CD4-positive, CD25-positive, alpha-beta regulatory T cell (primary cell): Measurements from ENCODE around the gene BPIFB4. TPM values are rescaled to one million over a fixed set of nuclear protein-coding genes. Genes with fewer than 3 reads are reported as not detected.

Experiments used
- ATAC-seq, 2 donors: fragments of 150-1000 bp; cut with Tn5 transposase; one replicate each; pipeline ENCODE4 v1.10.0; 2021; ENCODE audit warnings: low read depth in 2 of 2, moderate number of reproducible peaks in 2 of 2, moderate library complexity in 1 of 2
- DNase-seq, 3 donors: peaks; one replicate each; pipeline versions ENCODE4 v3.0.0 to v3.0.0-alpha.2; 2012 to 2022; ENCODE audit warnings: mixed read lengths in 1 of 3
- H3K27ac ChIP-seq: one replicate; pipeline ENCODE4 v1.7.0; 2013; ENCODE audit warnings: mild to moderate bottlenecking, low read length; ENCODE audit not compliant: insufficient read depth, poor library complexity, severe bottlenecking
- H3K27me3 ChIP-seq: one replicate; pipeline ENCODE4 v1.7.0; 2013; ENCODE audit warnings: low read length; ENCODE audit not compliant: control insufficient read depth, insufficient read depth
- H3K36me3 ChIP-seq: one replicate; pipeline ENCODE4 v1.7.0; 2013; ENCODE audit warnings: mild to moderate bottlenecking, low read length, moderate library complexity; ENCODE audit not compliant: control insufficient read depth, insufficient read depth
- H3K4me1 ChIP-seq: 2 replicates; pipeline ENCODE4 v1.7.0; 2013; ENCODE audit warnings: mild to moderate bottlenecking, low read length; ENCODE audit not compliant: insufficient read depth, control insufficient read depth, poor library complexity, severe bottlenecking
- H3K4me3 ChIP-seq: one replicate; pipeline ENCODE4 v1.7.0; 2013; ENCODE audit warnings: low read depth, mild to moderate bottlenecking, low read length, moderate library complexity
- H3K9me3 ChIP-seq, 2 experiments: 1 replicate in 1 of 2; 2 replicates in 1 of 2; pipeline ENCODE4 v1.7.0; 2013; ENCODE audit warnings: low read length in 2 of 2, mild to moderate bottlenecking in 1 of 2, moderate library complexity in 1 of 2; ENCODE audit not compliant: control insufficient read depth in 2 of 2
- H3K27ac Mint-ChIP-seq, 3 donors: one replicate each; pipeline ENCODE4 v1.8.0; 2020 to 2022; ENCODE audit warnings: mild to moderate bottlenecking in 3 of 3, mixed read lengths in 3 of 3, moderate library complexity in 2 of 3
- H3K27me3 Mint-ChIP-seq: one replicate; pipeline ENCODE4 v1.8.0; 2022; ENCODE audit warnings: mild to moderate bottlenecking, mixed read lengths
- H3K36me3 Mint-ChIP-seq: one replicate; pipeline ENCODE4 v1.8.0; 2020; ENCODE audit warnings: mixed read lengths
- H3K4me1 Mint-ChIP-seq, 4 donors: one replicate each; pipeline ENCODE4 v1.8.0; 2020 to 2022; ENCODE audit warnings: mixed read lengths in 4 of 4, mild to moderate bottlenecking in 1 of 4
- H3K4me3 Mint-ChIP-seq, 4 donors: one replicate each; pipeline ENCODE4 v1.8.0; 2020 to 2022; ENCODE audit warnings: mild to moderate bottlenecking in 4 of 4, mixed read lengths in 4 of 4, moderate library complexity in 3 of 4
- H3K9me3 Mint-ChIP-seq, 7 donors: one replicate each; pipeline ENCODE4 v1.8.0; 2020 to 2022; ENCODE audit warnings: mixed read lengths in 7 of 7, mild to moderate bottlenecking in 3 of 7, moderate library complexity in 2 of 7
- polyA plus RNA-seq, 4 donors: library from polyadenylated mRNA; unstranded; fragments of 300-500 nt; fragmentation: Illumina TruSeq; gene quantifications; one replicate each; pipeline ENCODE4 v1.2.3, GENCODE V29; 2021
- total RNA-seq: library from RNA; stranded (reverse); gene quantifications from one replicate; pipeline ENCODE4 v1.2.3, GENCODE V29; 2022

The BPIFB4 gene
- total and polyA plus RNA-seq, 5 donors from 2014 or later = not detected

DNA sequence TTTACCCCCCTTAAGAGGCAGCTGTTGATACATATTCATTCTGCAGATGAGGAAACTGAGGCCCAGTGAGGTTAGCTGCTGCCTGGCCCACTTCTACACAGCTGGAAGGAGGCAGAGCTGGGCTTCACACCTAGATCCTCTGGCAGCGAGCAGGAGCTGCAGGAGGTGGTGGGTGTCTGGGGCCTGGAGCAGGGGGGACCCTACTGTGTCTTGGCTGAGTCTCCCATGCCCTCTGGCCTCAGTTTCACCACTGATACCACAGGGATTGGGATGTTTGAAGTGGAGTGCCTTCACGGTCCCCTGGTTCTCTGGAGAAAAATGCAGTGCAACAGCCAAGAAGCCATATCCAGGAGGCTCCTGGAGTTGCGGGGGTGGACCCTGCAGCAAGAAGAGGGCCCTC, 80.3 kb downstream of the BPIFB4 start:
- Mint-ChIP-seq H3K4me3 (no peak overlapping the region), H3K9me3 (peaks cover 0 to 2% (median 0%) of the 10 kb centered on the region in 7 donors), H3K36me3 (no peaks in the 10 kb centered on the region), H3K27me3 (peaks cover 6% of the 10 kb centered on the region), H3K4me1 (no peaks in the 10 kb centered on the region), H3K27ac (no peak overlapping the region)
- no peaks in the 10 kb centered on the region for H3K9me3 ChIP-seq
- no peaks in the 10 kb centered on the region for H3K27me3 ChIP-seq
- no peak overlapping the region for H3K27ac ChIP-seq
- ATAC-seq = no peak
- DNase-seq = no peak
- no peaks in the 10 kb centered on the region for H3K4me1 ChIP-seq
- no peaks in the 10 kb centered on the region for H3K36me3 ChIP-seq
- H3K4me3 ChIP-seq = no peak overlapping the region

DNA sequence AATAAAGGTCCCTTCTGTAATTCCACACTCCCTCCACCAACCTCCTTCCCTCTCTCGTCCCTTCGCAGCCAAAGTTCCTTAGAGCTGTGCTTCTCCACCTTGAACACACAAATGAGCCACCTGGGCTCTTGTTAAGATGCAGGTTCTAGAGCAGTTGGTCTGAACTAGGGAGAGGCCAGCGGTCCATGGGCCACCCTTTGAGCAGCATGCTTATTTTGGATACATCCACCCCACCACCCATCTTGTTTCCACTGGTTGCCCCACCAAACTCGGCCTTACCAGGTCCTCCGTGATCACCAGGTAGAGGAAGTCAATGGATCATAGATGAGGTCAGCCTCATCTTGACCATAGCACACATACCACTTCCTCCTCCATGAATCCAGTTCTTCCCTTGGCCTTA, 81.2 kb downstream of the BPIFB4 start:
- H3K27me3 ChIP-seq = no peaks in the 10 kb centered on the region
- no peaks in the 10 kb centered on the region for H3K4me1 ChIP-seq
- no peak overlapping the region for H3K27ac ChIP-seq
- no peak for ATAC-seq
- Mint-ChIP-seq H3K4me3 (no peak overlapping the region), H3K36me3 (no peaks in the 10 kb centered on the region), H3K27ac (no peak overlapping the region), H3K27me3 (peaks cover 9% of the 10 kb centered on the region), H3K4me1 (no peaks in the 10 kb centered on the region), H3K9me3 (peaks cover 0 to 2% (median 0%) of the 10 kb centered on the region in 7 donors)
- no peaks in the 10 kb centered on the region for H3K9me3 ChIP-seq
- H3K36me3 ChIP-seq = no peaks in the 10 kb centered on the region
- H3K4me3 ChIP-seq = no peak overlapping the region
- DNase-seq = no peak

Other genes starting within 250 kb of the BPIFB4 start
- gene EFCAB8, start 220.7 kb upstream of the BPIFB4 start, total RNA-seq = 1.2 TPM
- gene EFCAB8, start 220.7 kb upstream of the BPIFB4 start, polyA plus RNA-seq = not detected
- gene SUN5, start 75.2 kb upstream of the BPIFB4 start, total RNA-seq = not detected
- not detected for gene SUN5, start 75.2 kb upstream of the BPIFB4 start, polyA plus RNA-seq
- not detected for gene BPIFB2, start 71.9 kb upstream of the BPIFB4 start, total RNA-seq
- gene BPIFB2, start 71.9 kb upstream of the BPIFB4 start, polyA plus RNA-seq = not detected
- gene BPIFB6, start 48.0 kb upstream of the BPIFB4 start, total RNA-seq = not detected
- gene BPIFB6, start 48.0 kb upstream of the BPIFB4 start, polyA plus RNA-seq = not detected
- gene BPIFB3, start 25.7 kb upstream of the BPIFB4 start, total RNA-seq = not detected
- gene BPIFB3, start 25.7 kb upstream of the BPIFB4 start, polyA plus RNA-seq = not detected
- not detected for gene BPIFA2, start 88.5 kb downstream of the BPIFB4 start, total RNA-seq
- not detected for gene BPIFA2, start 88.5 kb downstream of the BPIFB4 start, polyA plus RNA-seq
- not detected for gene BPIFA3, start 137.7 kb downstream of the BPIFB4 start, total RNA-seq
- not detected for gene BPIFA3, start 137.7 kb downstream of the BPIFB4 start, polyA plus RNA-seq
- gene BPIFA1, start 156.4 kb downstream of the BPIFB4 start, total RNA-seq = not detected
- gene BPIFA1, start 156.4 kb downstream of the BPIFB4 start, polyA plus RNA-seq = not detected
- gene BPIFB1, start 203.6 kb downstream of the BPIFB4 start, total RNA-seq = not detected
- gene BPIFB1, start 203.6 kb downstream of the BPIFB4 start, polyA plus RNA-seq = not detected